ENCODE data around the gene PAK1.

Gene PAK1

GRCh38 chr11:77400271-77400670 is 73.6 kb downstream of the PAK1 start:
- no peak for DNase-seq (ENCODE audit: low spot score)
- TF ChIP-seq, protein P1, sequence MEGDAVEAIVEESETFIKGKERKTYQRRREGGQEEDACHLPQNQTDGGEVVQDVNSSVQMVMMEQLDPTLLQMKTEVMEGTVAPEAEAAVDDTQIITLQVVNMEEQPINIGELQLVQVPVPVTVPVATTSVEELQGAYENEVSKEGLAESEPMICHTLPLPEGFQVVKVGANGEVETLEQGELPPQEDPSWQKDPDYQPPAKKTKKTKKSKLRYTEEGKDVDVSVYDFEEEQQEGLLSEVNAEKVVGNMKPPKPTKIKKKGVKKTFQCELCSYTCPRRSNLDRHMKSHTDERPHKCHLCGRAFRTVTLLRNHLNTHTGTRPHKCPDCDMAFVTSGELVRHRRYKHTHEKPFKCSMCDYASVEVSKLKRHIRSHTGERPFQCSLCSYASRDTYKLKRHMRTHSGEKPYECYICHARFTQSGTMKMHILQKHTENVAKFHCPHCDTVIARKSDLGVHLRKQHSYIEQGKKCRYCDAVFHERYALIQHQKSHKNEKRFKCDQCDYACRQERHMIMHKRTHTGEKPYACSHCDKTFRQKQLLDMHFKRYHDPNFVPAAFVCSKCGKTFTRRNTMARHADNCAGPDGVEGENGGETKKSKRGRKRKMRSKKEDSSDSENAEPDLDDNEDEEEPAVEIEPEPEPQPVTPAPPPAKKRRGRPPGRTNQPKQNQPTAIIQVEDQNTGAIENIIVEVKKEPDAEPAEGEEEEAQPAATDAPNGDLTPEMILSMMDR (IDR thresholded peaks at IDR 0.05; ENCODE audit: extremely low read depth, insufficient read depth, missing control alignments): no peak
- in situ Hi-C loops (cut with MboI; ENCODE audit: low pct_unique_long_range_greater_than_20kb, low sequenced_read_pairs, unreplicated experiment): no loop called here

DNA sequence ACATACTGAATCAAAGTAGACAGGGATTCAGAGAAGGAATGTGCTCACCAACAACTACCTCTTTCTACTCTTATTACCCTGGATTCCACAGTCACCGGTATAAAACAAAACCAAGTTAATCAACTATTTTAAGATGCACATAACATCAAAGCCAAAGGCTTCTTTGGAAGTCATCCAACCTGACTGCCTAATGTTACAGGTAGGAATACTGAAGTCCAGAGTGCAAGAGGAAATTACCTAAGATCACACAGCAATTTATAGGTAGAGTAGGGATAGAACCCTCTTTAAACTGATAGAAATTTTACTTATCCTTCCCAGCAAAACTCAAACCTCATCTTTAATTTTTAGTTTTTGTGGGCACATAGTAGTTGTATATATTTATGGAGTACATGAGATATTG is 76.3 kb downstream of the PAK1 start:
- in situ Hi-C loops (cut with MboI; ENCODE audit: low pct_unique_long_range_greater_than_20kb, low sequenced_read_pairs, unreplicated experiment): no loop called here
- TF ChIP-seq, protein P1 (IDR thresholded peaks at IDR 0.05; ENCODE audit: extremely low read depth, insufficient read depth, missing control alignments): no peak
- no peak for DNase-seq (ENCODE audit: low spot score)

DNA sequence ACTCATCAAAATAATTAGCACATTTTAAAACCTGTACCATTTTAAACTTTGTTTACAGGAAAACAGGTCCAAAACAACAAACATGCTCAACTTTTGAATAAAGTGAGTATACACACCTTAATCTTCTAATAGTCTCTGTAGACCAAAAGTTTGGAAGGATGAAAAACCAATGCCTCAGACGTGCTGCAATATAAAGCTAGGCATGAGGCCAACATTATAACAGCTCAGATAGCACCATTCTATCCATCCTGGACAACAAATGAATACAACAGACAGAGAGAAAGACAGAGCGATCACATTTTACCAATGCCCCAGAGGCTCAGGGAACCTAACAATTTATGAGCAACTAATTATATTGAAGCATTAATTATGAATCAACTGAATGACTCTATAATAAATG is 77.0 kb downstream of the PAK1 start:
- no peak for DNase-seq (ENCODE audit: low spot score)
- TF ChIP-seq, protein P1 (IDR thresholded peaks at IDR 0.05; ENCODE audit: extremely low read depth, insufficient read depth, missing control alignments): no peak
- in situ Hi-C loops (cut with MboI; ENCODE audit: low pct_unique_long_range_greater_than_20kb, low sequenced_read_pairs, unreplicated experiment): no loop called here

GRCh38 chr11:77396305-77396704 is 77.6 kb downstream of the PAK1 start:
- DNase-seq (ENCODE audit: low spot score): no peak
- TF ChIP-seq, protein P1 (IDR thresholded peaks at IDR 0.05; ENCODE audit: extremely low read depth, insufficient read depth, missing control alignments): no peak
- in situ Hi-C loops (cut with MboI; ENCODE audit: low pct_unique_long_range_greater_than_20kb, low sequenced_read_pairs, unreplicated experiment): no loop called here

DNA sequence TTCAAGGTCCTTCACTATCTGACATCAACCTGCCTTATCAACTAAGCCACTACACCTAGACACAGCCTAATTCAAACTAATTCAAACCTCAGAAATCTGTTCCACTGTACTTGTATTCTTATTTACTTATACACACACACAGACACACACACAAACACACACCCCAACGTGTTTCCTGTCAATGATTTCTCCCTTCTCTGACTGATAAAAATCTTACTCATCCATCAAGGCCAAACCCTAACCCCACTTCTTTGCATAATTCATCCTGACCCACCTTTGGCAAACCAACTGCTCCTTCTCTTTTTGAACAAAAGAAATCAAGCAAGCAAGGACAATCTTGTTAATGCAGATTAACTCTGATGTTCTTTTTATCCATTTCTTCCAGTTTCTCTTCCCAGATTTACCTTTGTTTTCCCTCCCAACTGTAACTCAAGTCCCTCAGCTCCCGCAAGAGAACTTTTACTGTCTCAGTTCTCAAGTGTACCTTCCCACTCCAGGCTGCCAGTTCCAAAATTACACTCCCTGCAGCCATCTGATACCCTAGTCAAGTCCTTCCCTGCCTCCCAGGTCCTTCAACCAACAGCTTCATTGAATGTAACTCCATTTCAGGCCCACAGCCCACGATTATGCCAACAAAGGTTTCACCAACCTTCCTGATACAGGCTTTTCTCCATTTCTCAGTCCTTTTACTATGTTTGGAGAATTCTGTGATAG is 78.3 kb downstream of the PAK1 start:
- DNase-seq (ENCODE audit: low spot score): no peak
- in situ Hi-C loops (cut with MboI; ENCODE audit: low pct_unique_long_range_greater_than_20kb, low sequenced_read_pairs, unreplicated experiment): no loop called here
- TF ChIP-seq, protein P1 (IDR thresholded peaks at IDR 0.05; ENCODE audit: extremely low read depth, insufficient read depth, missing control alignments): no peak

DNA sequence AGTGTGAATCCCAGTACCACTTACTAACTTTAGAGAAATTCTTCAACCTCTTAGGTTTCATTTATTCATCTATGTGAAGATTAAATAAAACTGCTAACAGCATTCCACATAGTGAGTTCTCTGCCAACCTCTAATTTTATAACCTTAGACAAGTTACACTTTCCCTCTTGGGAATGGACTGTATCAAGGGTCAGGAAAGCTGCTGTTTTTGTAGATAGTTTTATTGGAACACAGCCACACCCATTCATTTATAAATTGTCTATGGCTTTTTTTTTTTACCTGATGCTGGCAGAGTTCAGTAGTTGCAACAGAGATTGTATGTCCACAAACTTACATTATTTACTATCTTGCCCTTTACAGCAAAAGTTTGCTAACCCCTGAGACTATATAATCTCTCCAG is 81.1 kb downstream of the PAK1 start:
- TF ChIP-seq, protein P1 (IDR thresholded peaks at IDR 0.05; ENCODE audit: extremely low read depth, insufficient read depth, missing control alignments): no peak
- in situ Hi-C loops (cut with MboI; ENCODE audit: low pct_unique_long_range_greater_than_20kb, low sequenced_read_pairs, unreplicated experiment): no loop called here
- no peak for DNase-seq (ENCODE audit: low spot score)
